HepG2 (cell line): ENCODE data around the gene CPNE5. TPM values are rescaled to one million over a fixed set of nuclear protein-coding genes. Genes with fewer than 3 reads are reported as not detected.

Experiments used
- ATAC-seq: fragments of 200-7000 bp; cut with Tn5 transposase; 3 replicates; pipeline ENCODE4 v1.9.1; 2020; ENCODE audit warnings: mild to moderate bottlenecking, moderate library complexity
- BruUV-seq: library from RNA; stranded (reverse); fragments of 400-500 nt; replicated peaks from 2 replicates; lab custom pipeline; 2021; lab: Mats Ljungman, UMichigan
- CTCF ChIA-PET: fragments of 300-600 bp; formaldehyde crosslinking; extraction: SDS; loops from one replicate; lab custom pipeline; 2021; ENCODE audit warnings: low total read pairs, inconsistent platforms, low intra/inter-chr PET ratio; lab: Yijun Ruan, JAX
- POLR2A ChIA-PET: fragments of 350-600 bp; sonication (Branson Sonifier 250); formaldehyde crosslinking; loops from one replicate; lab custom pipeline; 2020; ENCODE audit warnings: antibody characterized with exemption, inconsistent platforms; lab: Yijun Ruan, JAX
- DNase-seq: peaks from one replicate; pipeline ENCODE4 v3.0.0-alpha.2; 2015; ENCODE audit warnings: low spot score
- FAIRE-seq: peaks from 3 replicates; lab custom pipeline; 2011; peaks lifted over from hg19 to GRCh38; lab: Jason Lieb, UNC
- H2AFZ ChIP-seq: one replicate; pipeline ENCODE4 v1.6.1; 2011; ENCODE audit warnings: low read length, inconsistent platforms
- H3K27ac ChIP-seq: fragments of 300-600 bp; 3 replicates; pipeline ENCODE4 v1.8.0; 2011; ENCODE audit warnings: mixed run types, mild to moderate bottlenecking, mixed read lengths, low read length, inconsistent platforms; ENCODE audit not compliant: insufficient read depth; ENCODE audit errors: extremely low read length
- H3K27me3 ChIP-seq, 2 experiments: fragments of 200-600 bp in 1 of 2; 2 replicates in 1 of 2; 3 replicates in 1 of 2; pipeline versions ENCODE4 v1.6.0 to v1.8.0; 2011; ENCODE audit warnings: low read length in 2 of 2, mild to moderate bottlenecking in 2 of 2, moderate library complexity in 2 of 2, inconsistent platforms in 1 of 2; ENCODE audit not compliant: insufficient read depth in 2 of 2, control insufficient read depth in 1 of 2
- H3K36me3 ChIP-seq, 2 experiments: fragments of 200-600 bp in 1 of 2; replicated peaks in 1 of 2; 2 replicates in 1 of 2; 3 replicates in 1 of 2; pipeline versions ENCODE4 v1.5.1 to v1.8.0; 2011; ENCODE audit warnings: low read length in 2 of 2, inconsistent platforms in 1 of 2; ENCODE audit not compliant: insufficient read depth in 2 of 2, control insufficient read depth in 1 of 2
- H3K4me1 ChIP-seq: 2 replicates; pipeline ENCODE4 v1.5.1; 2012; ENCODE audit warnings: low read length, inconsistent platforms; ENCODE audit not compliant: insufficient read depth
- H3K4me2 ChIP-seq: 2 replicates; pipeline ENCODE4 v1.6.0; 2011; ENCODE audit warnings: low read depth, low read length, inconsistent platforms
- H3K4me3 ChIP-seq, 3 experiments: fragments of 200-600 bp in 1 of 3; sonication (generic), shearing (Covaris generic) in 1 of 3; replicated peaks in 1 of 3; 2 replicates each; pipeline ENCODE4 v1.5.1; 2011 to 2016; ENCODE audit warnings: low read length in 3 of 3, inconsistent platforms in 2 of 3, low read depth in 2 of 3, mild to moderate bottlenecking in 2 of 3, control low read depth in 1 of 3, mixed read lengths in 1 of 3; ENCODE audit not compliant: insufficient read depth in 1 of 3
- H3K79me2 ChIP-seq: one replicate; pipeline ENCODE4 v1.6.1; 2011; ENCODE audit warnings: low read length, inconsistent platforms; ENCODE audit not compliant: insufficient read depth
- H3K9ac ChIP-seq: 2 replicates; pipeline ENCODE4 v1.6.0; 2011; ENCODE audit warnings: mild to moderate bottlenecking, low read depth, low read length, inconsistent platforms; ENCODE audit not compliant: insufficient read depth
- H3K9me3 ChIP-seq: 2 replicates; pipeline ENCODE4 v1.5.1; 2012; ENCODE audit warnings: mild to moderate bottlenecking, low read length
- H4K20me1 ChIP-seq: 2 replicates; pipeline ENCODE4 v1.6.0; 2011; ENCODE audit warnings: inconsistent platforms, mild to moderate bottlenecking, low read length, moderate library complexity; ENCODE audit not compliant: insufficient read depth
- ELF4 ChIP-seq: sonication (generic); formaldehyde crosslinking; IDR thresholded peaks from 2 replicates; pipeline ENCODE4 v1.5.0; 2020; ENCODE audit warnings: missing genetic modification reagents, mild to moderate bottlenecking, moderate library complexity, borderline replicate concordance
- ISL2 ChIP-seq: sonication (generic); formaldehyde crosslinking; IDR thresholded peaks from 2 replicates; pipeline ENCODE4 v1.5.0; 2020; ENCODE audit warnings: missing genetic modification reagents
- KDM1A ChIP-seq: IDR thresholded peaks from 2 replicates; pipeline ENCODE4 v1.6.1; 2016; ENCODE audit warnings: missing compliant biosample characterization
- MXI1 ChIP-seq: IDR thresholded peaks from 3 replicates; pipeline ENCODE4 v1.6.1; 2012; ENCODE audit warnings: low read depth, low read length, inconsistent platforms, borderline replicate concordance
- MYNN ChIP-seq: sonication (generic); formaldehyde crosslinking; IDR thresholded peaks from 2 replicates; pipeline ENCODE4 v1.4.0; 2020; ENCODE audit warnings: mild to moderate bottlenecking, low read depth, missing genetic modification reagents
- NRL ChIP-seq: sonication (generic); formaldehyde crosslinking; IDR thresholded peaks from 2 replicates; pipeline ENCODE4 v1.5.0; 2020; ENCODE audit warnings: missing genetic modification reagents, mild to moderate bottlenecking, moderate library complexity, borderline replicate concordance
- RAD21 ChIP-seq: fragments of 450-650 bp; formaldehyde crosslinking; IDR thresholded peaks from 2 replicates; pipeline ENCODE4 v1.5.0; 2020; ENCODE audit warnings: mild to moderate bottlenecking
- SMAD3 ChIP-seq: sonication (generic); formaldehyde crosslinking; IDR thresholded peaks from 2 replicates; pipeline ENCODE4 v1.4.0; 2020; ENCODE audit warnings: missing genetic modification reagents
- SP1 ChIP-seq, 2 experiments: fragments of 450-650 bp in 1 of 2; sonication (generic) in 1 of 2; formaldehyde crosslinking in 1 of 2; IDR thresholded peaks; 2 replicates each; pipeline versions ENCODE4 v1.4.0 to v1.6.1; 2016 to 2020; ENCODE audit warnings: missing genetic modification reagents in 1 of 2
- STAG1 ChIP-seq: sonication (generic); formaldehyde crosslinking; IDR thresholded peaks from 2 replicates; pipeline ENCODE4 v1.4.0; 2020; ENCODE audit warnings: missing genetic modification reagents
- ZBTB2 ChIP-seq: sonication (generic); formaldehyde crosslinking; IDR thresholded peaks from 2 replicates; pipeline ENCODE4 v1.8.0; 2022; ENCODE audit warnings: low read depth, missing genetic modification reagents
- ZC3H13 ChIP-seq: sonication (generic); formaldehyde crosslinking; IDR thresholded peaks from 2 replicates; pipeline ENCODE4 v1.8.1; 2023; ENCODE audit warnings: mild to moderate bottlenecking, missing genetic modification reagents, moderate library complexity
- ZFP36 ChIP-seq: fragments of 150-350 bp; IDR thresholded peaks from 2 replicates; pipeline ENCODE4 v1.6.1; 2018; ENCODE audit warnings: borderline replicate concordance, low read length, low read depth; ENCODE audit not compliant: partially characterized antibody
- ZFP36L2 ChIP-seq: sonication (generic); formaldehyde crosslinking; IDR thresholded peaks from 2 replicates; pipeline ENCODE4 v1.4.0; 2020; ENCODE audit warnings: missing genetic modification reagents
- ZMYM3 ChIP-seq: sonication (generic); formaldehyde crosslinking; IDR thresholded peaks from 2 replicates; pipeline ENCODE4 v1.5.1; 2020; ENCODE audit warnings: mild to moderate bottlenecking, missing genetic modification reagents
- ZNF121 ChIP-seq: sonication (generic); formaldehyde crosslinking; IDR thresholded peaks from 2 replicates; pipeline ENCODE4 v1.5.0; 2020; ENCODE audit warnings: mild to moderate bottlenecking, missing genetic modification reagents
- ZNF224 ChIP-seq: sonication (generic); formaldehyde crosslinking; IDR thresholded peaks from 2 replicates; pipeline ENCODE4 v1.5.0; 2020; ENCODE audit warnings: mild to moderate bottlenecking, missing genetic modification reagents
- ZNF451 ChIP-seq: sonication (generic); formaldehyde crosslinking; IDR thresholded peaks from 2 replicates; pipeline ENCODE4 v1.5.0; 2020; ENCODE audit warnings: mild to moderate bottlenecking, missing genetic modification reagents
- ZNF703 ChIP-seq: sonication (generic); formaldehyde crosslinking; IDR thresholded peaks from 2 replicates; pipeline ENCODE4 v1.5.1; 2020; ENCODE audit warnings: missing genetic modification reagents, mild to moderate bottlenecking, moderate library complexity, borderline replicate concordance
- ZNF839 ChIP-seq: sonication (generic); formaldehyde crosslinking; IDR thresholded peaks from 2 replicates; pipeline ENCODE4 v1.4.0; 2020; ENCODE audit warnings: missing genetic modification reagents, mild to moderate bottlenecking, borderline replicate concordance
- ZSCAN9 ChIP-seq: IDR thresholded peaks from 2 replicates; pipeline ENCODE4 v1.6.1; 2016; ENCODE audit warnings: borderline replicate concordance
- WGBS: methylation state at CpG from one replicate; pipeline ENCODE4 v1.1.6; 2017; ENCODE audit warnings: low lambda C conversion rate; 5-methylcytosine and 5-hydroxymethylcytosine counted together
- in situ Hi-C: cut with HindIII; loops from 2 replicates; pipeline ENCODE4 v1.10.0; 2017; ENCODE audit warnings: low pct_unique_long_range_greater_than_20kb; ENCODE audit not compliant: extremely low pct_ligation_motif_present
- intact Hi-C: fragments of 100-400 bp; cut with micrococcal nuclease; formaldehyde crosslinking; loops from one replicate; pipeline ENCODE4 v1.10.0; 2022; ENCODE audit not compliant: unreplicated experiment
- polyA plus RNA-seq, 8 experiments: library from polyadenylated mRNA; depleted of rRNA in 3 of 8; stranded (reverse) in 7 of 8; unstranded in 1 of 8; fragments of >200 nt; fragmentation: Illumina TruSeq in 4 of 8; extraction: Trizol in 4 of 8; gene quantifications; 2 replicates each; pipeline versions ENCODE4 v1.2.1 to v1.2.3, GENCODE V29; 2011 to 2016; ENCODE audit warnings: low read depth in 4 of 8, missing spikeins in 1 of 8, mixed read lengths in 1 of 8; ENCODE audit not compliant: insufficient read depth in 1 of 8
- total RNA-seq, 5 experiments: library from RNA; depleted of rRNA; stranded (reverse); fragments of >200 nt; fragmentation: Illumina TruSeq; extraction: Trizol; gene quantifications; 2 replicates each; pipeline ENCODE4 v1.2.3, GENCODE V29; 2016; ENCODE audit warnings: low read depth in 1 of 5
- TF ChIP-seq, protein P1 (sequence below): sonication (generic); formaldehyde crosslinking; IDR thresholded peaks from 2 replicates; pipeline ENCODE4 v1.4.0; 2020; ENCODE audit warnings: missing genetic modification reagents, low read depth, mild to moderate bottlenecking, borderline replicate concordance
- TF ChIP-seq, protein P2 (sequence below): sonication (generic); formaldehyde crosslinking; IDR thresholded peaks from 2 replicates; pipeline ENCODE4 v1.4.0; 2020; ENCODE audit warnings: missing genetic modification reagents

Gene CPNE5
- total and polyA plus RNA-seq, 2 of the 13 experiments (the other 11 are each of a cell fraction or from before 2014, with no cell fraction given), result 0.16 TPM; not detected in 1

GRCh38 chr6:36702656-36703055, 136.6 kb downstream of the CPNE5 start (continued):
- no peak for TF ChIP-seq ZBTB2 (CRISPR knock-in tag)
- no peak for TF ChIP-seq ZC3H13 (CRISPR knock-in tag)
- TF ChIP-seq ZNF224 (CRISPR knock-in tag), result no peak
- no peak for TF ChIP-seq ZFP36L2 (CRISPR knock-in tag)

- DNase-seq (peak; percentile 52), ATAC-seq (peak; percentile 87), FAIRE-seq (peak; percentile 34)
- Histone ChIP-seq H3K4me1 (no peaks in the 10 kb centered on the region), H4K20me1 (no peaks in the 10 kb centered on the region), H3K27ac (no peak overlapping the region), H3K9ac (no peak overlapping the region), H3K4me3 (no peak overlapping the region), H2AFZ (no peak overlapping the region), H3K36me3 (no peaks in the 10 kb centered on the region), H3K4me2 (no peak overlapping the region), H3K27me3 (peaks cover 10 to 69% of the 10 kb centered on the region in 2 experiments; a peak in 4 of 5 replicates), H3K79me2 (no peaks in the 10 kb centered on the region), H3K9me3 (no peaks in the 10 kb centered on the region)
- BruUV-seq, result no TSS peak
- POLR2A ChIA-PET, result no interaction called here
- WGBS, result 70% methylated on average over 3 of the region's 3 CpGs
- CTCF ChIA-PET, result interaction anchor here (1.4 kb wide), 2 partner anchors 78 to 86 kb away, joined by 8 to 9 read pairs; no protein-coding TSS in a partner anchor
- in situ Hi-C loops (no loop called here), intact Hi-C loops (loop anchor here (1.0 kb wide), 1 partner anchor 78 kb away; no protein-coding TSS in a partner anchor)
- TF ChIP-seq ZNF121 (CRISPR knock-in tag), result no peak
- peak; percentile 58 for TF ChIP-seq ZFP36
- no peak for TF ChIP-seq ISL2
- TF ChIP-seq ELF4, result no peak
- TF ChIP-seq ZSCAN9, result no peak
- no peak for TF ChIP-seq ZNF839 (CRISPR knock-in tag)
- TF ChIP-seq MXI1, result no peak
- no peak for TF ChIP-seq ZNF451 (CRISPR knock-in tag)
- TF ChIP-seq, protein P1, sequence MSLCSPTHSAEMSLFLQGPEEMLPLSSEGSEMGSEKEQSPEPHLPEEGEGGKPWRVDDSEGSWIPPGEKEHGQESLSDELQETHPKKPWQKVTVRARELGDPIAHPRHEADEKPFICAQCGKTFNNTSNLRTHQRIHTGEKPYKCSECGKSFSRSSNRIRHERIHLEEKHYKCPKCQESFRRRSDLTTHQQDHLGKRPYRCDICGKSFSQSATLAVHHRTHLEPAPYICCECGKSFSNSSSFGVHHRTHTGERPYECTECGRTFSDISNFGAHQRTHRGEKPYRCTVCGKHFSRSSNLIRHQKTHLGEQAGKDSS (CRISPR knock-in tag), result peak; percentile 100
- TF ChIP-seq, protein P2, sequence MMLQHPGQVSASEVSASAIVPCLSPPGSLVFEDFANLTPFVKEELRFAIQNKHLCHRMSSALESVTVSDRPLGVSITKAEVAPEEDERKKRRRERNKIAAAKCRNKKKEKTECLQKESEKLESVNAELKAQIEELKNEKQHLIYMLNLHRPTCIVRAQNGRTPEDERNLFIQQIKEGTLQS (CRISPR knock-in tag), result no peak
- no peak for TF ChIP-seq SP1 (IDR thresholded peaks at IDR 0.05)
- no peak for TF ChIP-seq SP1 (CRISPR knock-in tag; IDR thresholded peaks at IDR 0.05)
- 0 out of 2 replicates have a peak, but pooled peaks have one; percentile 23 for TF ChIP-seq NRL
- TF ChIP-seq RAD21 (CRISPR knock-in tag), result peak; percentile 65; the same call in 1 of the 2 replicates
- peak; percentile 93 for TF ChIP-seq STAG1 (CRISPR knock-in tag)
- TF ChIP-seq MYNN (CRISPR knock-in tag), result no peak
- no peak for TF ChIP-seq SMAD3
- peak; percentile 55; the same call in 1 of the 2 replicates for TF ChIP-seq KDM1A (CRISPR knock-in tag)
- TF ChIP-seq ZNF703 (CRISPR knock-in tag), result no peak
- peak; percentile 76 for TF ChIP-seq ZMYM3
Observed at GRCh38 chr6:36701401-36701991, 137.7 kb downstream of the CPNE5 start.
